Measurements from ENCODE around the gene SMARCAD1. TPM values are rescaled to one million over a fixed set of nuclear protein-coding genes. Genes with fewer than 3 reads are reported as not detected.
"Not testable (repeated sequence)": the region's sequence is repeated elsewhere in the genome, so short reads cannot be mapped to it uniquely, and the experiment has no call there.

The SMARCAD1 gene
- total RNA-seq, 1 donor from 2014 or later = 59.0 TPM

DNA sequence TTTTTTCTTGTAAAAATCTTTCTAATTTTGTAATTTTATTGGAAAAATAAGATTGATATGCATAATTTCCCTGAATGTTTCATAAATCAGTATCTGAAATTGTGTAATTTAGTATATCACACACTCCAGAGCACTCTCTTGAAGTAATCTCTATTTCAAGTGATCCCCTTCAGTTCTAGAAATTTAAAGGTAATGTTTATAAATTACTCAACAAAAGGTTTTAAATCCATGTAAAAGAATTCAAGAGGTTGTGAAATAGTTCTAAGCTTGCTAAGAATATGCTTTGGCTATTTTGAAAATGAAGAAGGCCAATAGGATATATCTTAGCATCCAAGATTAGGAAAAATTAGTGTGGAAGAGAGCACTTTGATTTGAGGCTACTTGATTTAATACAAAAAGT, 28.2 kb downstream of the SMARCAD1 start:
- DNase-seq = no peak

DNA sequence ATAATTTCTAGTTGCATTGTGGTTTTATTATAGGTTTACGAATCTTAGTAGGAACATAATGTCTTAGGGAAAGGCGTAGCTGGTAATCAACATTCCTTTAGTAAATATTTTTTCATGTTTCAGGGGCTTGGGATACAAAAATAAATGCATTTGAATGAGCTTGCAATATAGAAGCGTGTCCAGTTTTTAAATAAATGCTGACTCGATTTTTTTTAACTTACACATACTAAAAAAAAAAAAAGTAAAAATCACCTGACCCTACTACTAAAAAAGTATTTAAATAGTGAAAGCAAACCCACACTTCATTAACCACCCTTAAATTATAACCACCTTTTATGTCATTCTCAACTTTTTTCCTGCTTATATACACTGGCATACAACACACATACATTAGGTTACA, 29.6 kb downstream of the SMARCAD1 start:
- no peak for DNase-seq

DNA sequence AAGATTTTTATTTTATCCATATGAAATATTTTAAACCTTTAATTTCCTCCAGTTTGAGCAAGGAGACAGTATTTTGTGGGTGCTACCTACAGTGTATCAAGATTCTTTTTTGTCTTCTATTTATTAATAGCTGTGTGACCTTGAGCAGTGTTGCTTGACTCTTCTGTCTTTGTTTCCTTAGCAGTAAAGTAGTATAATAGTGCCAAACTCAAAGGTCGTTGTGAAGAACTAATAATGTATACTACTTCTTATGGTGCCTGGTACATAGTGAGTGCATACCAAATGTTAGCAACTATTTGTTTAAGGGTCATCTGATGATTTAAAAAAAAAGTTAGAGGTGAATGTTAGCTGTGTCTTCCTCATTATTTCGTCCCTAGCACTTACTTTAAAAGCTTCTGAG, 30.5 kb downstream of the SMARCAD1 start:
- DNase-seq = no peak

GRCh38 chr4:94240384-94240783, 32.7 kb downstream of the SMARCAD1 start:
- DNase-seq = no peak

DNA sequence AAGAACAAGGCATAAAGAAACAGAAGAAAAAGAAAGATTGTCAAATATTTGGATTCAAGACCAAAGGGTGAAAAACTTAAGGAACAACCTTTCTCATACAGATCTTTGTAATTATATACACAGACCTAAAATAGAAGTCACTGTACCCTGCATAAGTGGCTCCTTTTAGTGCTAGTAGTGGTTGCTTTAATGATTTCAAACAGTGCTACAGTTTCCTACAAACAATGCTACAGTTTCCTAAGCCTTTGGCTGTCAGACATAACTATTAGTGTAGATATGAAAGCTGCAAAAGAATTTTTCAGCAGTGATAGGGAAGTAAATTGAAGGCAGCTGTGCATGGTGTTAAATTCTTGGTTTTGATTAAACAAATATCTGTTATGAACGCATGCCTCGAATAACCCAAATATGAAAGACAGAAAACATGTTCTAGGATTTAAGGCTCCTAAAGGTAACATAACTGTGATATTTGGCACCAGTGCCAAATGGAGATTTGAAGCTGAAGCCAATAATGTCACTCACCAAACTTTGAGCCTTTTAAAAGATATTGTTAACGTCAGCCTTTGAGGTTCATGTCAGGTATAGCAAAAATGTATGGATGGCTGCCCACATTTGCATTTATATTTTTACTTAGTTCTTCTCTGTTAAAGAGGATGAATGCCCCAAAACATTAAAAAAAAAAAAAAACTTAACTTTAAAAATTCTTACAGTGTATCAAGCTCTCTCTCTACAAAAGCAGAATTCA, 36.6 kb downstream of the SMARCAD1 start:
- DNase-seq = no peak

GRCh38 chr4:94244829-94245185, 37.1 kb downstream of the SMARCAD1 start:
- DNase-seq = no peak

DNA sequence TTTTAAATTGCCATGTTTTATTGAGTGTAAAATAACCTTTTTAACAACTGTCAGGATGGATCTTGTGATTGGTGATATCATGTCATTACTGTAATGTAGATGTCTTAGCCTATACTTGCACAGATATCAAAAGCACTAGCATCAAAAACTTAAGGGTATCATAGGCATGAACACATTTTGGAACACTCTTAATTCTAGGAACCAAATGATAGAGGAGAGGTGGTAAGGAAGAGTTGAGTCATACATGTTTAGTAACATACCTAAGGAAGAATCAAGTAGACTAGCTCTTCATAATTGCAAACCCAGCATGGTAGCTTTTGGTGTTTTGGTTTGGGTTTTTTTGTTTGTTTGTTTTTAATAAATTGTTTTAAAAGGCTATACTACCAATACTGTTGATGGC, 43.4 kb downstream of the SMARCAD1 start:
- DNase-seq = no peak

GRCh38 chr4:94253036-94253435, 45.4 kb downstream of the SMARCAD1 start:
- no peak for DNase-seq

DNA sequence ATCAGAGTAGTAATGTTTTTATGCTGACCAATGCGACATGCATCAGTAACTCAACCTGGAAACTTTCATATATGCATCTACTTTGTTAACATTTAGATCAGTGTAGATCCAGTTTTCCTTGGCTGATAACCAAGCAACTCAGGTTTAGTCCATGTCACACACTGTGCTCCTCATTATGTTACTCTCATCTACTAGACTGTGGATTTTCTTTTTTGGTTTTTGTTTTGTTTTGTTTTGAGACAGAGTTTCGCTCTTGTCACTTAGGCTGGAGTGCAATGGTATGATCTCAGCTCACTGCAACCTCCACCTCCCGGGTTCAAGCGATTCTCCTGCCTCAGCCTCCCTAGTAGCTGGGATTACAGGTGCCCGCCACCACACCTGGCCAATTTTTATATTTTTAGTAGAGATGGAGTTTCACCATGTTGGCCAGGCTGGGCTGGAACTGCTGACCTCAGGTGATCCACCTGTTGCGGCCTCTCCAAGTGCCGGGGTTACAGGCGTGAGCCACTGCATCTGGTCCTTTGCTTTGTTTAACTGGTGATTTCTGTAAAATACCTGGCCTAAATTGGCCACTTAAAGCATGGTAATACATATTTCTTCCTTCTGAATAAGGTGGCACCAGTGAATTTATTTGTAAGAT, 48.6 kb downstream of the SMARCAD1 start:
- no peak for DNase-seq

- no peak for DNase-seq
These were observed 49.2 kb downstream of the SMARCAD1 start for GRCh38 chr4:94256828-94257227.

DNA sequence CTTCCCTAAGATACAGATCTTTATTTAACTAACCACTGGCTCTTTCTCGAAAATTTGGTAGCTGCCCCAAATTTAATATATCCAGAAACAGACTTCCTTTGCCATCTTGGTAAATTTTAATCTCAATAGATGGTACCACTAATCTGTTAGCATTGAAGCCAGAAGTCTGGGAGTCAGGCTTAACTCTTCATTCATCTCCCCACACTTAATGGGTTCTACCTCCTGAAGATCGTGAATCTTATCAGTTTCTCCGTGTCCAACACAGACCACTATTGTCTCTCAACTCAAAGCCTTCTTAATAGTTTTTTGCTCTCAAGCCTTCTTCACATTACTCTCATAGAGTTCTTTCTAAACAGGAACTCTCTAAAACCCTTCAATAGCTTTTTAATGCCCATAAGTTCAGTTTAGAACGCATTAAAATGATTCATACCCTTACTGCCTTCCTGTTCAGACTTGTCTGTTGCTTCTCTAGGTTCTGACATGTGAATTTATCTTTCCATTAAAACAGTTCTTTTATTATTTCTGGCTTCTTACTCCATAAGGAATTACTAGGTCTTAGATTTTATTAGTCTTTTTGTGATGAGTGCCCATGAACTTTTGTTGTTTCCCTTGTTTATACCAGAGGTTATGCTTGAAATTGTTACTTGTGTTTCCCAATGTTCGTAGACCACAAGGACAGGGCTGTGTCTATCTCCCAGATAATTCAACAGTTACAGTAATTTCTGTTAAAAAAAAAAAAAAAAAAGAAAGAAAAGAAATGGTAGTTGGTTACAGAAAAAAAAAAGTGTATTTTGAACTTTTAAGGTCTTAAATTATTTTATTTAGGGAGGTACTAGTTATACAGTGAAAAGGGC, 54.7 kb downstream of the SMARCAD1 start:
- no peak for DNase-seq

- no peak for DNase-seq
These were observed 59.4 kb downstream of the SMARCAD1 start for GRCh38 chr4:94267037-94267436.

DNA sequence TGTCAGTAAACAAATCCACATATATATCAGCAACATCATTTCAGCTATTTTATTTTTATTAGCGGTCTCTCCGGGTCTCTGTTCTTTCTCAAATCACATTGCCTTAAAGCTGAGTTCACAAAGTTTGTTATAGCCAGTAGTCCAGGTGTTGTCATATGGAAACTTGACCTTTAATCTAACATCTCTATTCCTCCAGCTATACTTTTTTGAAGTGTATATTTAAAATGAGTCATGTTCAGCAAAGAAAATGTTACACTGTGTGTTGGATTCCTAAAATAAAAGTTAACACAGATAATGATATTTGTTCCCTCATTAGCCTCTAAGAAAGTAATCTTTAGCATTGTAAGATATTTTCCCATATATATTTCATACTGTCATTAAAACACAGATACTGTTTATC, 63.6 kb downstream of the SMARCAD1 start:
- DNase-seq = no peak

GRCh38 chr4:94274912-94275311, 67.2 kb downstream of the SMARCAD1 start:
- DNase-seq = no peak

GRCh38 chr4:94276204-94276603, 68.5 kb downstream of the SMARCAD1 start:
- DNase-seq = no peak

GRCh38 chr4:94277534-94277933, 69.9 kb downstream of the SMARCAD1 start:
- no peak for DNase-seq

DNA sequence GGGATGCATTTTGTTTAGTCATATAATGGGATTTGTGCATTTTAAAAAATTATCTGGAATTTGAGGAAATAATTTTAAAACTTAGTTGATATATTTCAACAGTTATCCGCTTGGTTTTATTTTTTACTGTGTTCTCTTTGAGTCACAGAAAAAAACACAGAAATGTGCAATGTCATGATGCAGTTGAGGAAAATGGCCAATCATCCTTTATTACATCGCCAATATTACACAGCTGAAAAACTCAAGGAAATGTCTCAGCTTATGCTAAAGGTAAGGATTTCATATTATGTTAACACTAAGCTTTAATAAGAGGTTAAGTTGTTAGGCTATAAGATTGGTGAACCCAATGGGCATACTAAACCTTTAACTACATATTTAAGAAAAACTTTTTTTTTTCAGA, 71.1 kb downstream of the SMARCAD1 start:
- DNase-seq = no peak

GRCh38 chr4:94284889-94285288, 77.2 kb downstream of the SMARCAD1 start:
- no peak for DNase-seq

GRCh38 chr4:94285666-94286065, 78.0 kb downstream of the SMARCAD1 start:
- DNase-seq = no peak

DNA sequence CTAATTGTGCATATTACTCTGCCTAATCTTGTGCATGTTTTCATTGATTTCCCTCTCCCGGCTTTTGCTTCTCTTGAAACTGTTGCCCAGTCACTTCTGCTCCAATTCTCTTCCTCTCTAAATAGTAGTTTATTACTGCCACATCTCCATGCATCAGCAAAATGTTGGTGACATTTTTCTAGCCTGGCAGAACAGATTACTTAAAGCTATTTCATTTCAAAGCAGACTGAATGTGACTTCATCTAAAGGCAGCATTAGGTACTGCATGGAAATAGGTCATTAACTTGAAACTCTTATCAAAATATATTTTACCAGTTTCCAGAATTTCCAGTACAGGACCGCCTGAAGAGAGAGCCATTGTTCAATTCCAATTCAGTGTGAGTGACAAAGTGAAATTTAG, 82.6 kb downstream of the SMARCAD1 start:
- no peak for DNase-seq

DNA sequence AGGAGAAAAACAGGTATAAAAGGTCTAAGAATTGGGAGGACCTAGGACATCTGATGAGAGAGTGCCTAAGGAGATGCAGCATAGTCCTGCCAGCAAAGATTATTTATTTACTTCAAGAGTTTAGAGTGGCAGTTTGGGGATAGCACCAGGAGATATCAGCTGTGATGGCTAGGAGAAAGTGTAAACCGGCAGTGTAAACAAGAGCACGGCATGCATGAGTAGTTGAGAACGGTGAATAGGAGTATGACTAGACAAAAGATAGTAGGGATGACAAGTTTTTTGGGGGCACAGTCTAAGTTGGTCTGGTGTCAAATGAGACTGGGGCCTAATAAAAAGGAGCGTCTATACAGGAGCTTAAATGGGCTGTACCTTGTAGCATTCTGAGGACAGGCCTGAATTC, 86.3 kb downstream of the SMARCAD1 start:
- DNase-seq = not testable (repeated sequence)

GRCh38 chr4:94295473-94295872, 87.8 kb downstream of the SMARCAD1 start:
- DNase-seq = not testable (repeated sequence)

GRCh38 chr4:94298725-94299252, 91.1 kb downstream of the SMARCAD1 start:
- no peak for DNase-seq

Measured in skin of body (tissue), 2 donors.